Type B pancreatic cell (in vitro differentiated cells): ENCODE results near the gene PRUNE1. TPM values are rescaled to one million over a fixed set of nuclear protein-coding genes. Genes with fewer than 3 reads are reported as not detected.

ENCODE experiments used
- DNase-seq: peaks from one replicate; pipeline ENCODE4 v3.0.0; 2021; ENCODE audit warnings: mixed read lengths; ENCODE audit not compliant: unreplicated experiment; ENCODE audit errors: extremely low spot score
- H3K27ac Mint-ChIP-seq: 2 replicates; pipeline ENCODE4 v1.8.0; 2021; ENCODE audit warnings: mild to moderate bottlenecking, mixed read lengths
- H3K27me3 Mint-ChIP-seq: 2 replicates; pipeline ENCODE4 v1.8.0; 2021; ENCODE audit warnings: mixed read lengths
- H3K36me3 Mint-ChIP-seq: 2 replicates; pipeline ENCODE4 v1.8.0; 2021; ENCODE audit warnings: mixed read lengths
- H3K4me1 Mint-ChIP-seq: one replicate; pipeline ENCODE4 v1.8.0; 2021; ENCODE audit warnings: mixed read lengths; ENCODE audit not compliant: unreplicated experiment
- H3K4me3 Mint-ChIP-seq: 2 replicates; pipeline ENCODE4 v1.8.0; 2021; ENCODE audit warnings: mild to moderate bottlenecking, mixed read lengths
- H3K9me3 Mint-ChIP-seq: 2 replicates; pipeline ENCODE4 v1.8.0; 2021; ENCODE audit warnings: mixed read lengths
- CTCF ChIP-seq: fragments of 200-600 bp; sonication (generic); conservative IDR thresholded peaks from 2 replicates; pipeline ENCODE4 v1.5.0; 2021; ENCODE audit warnings: antibody characterized with exemption, mild to moderate bottlenecking
- long read RNA-seq: library from polyadenylated mRNA; unstranded; transcript quantifications from one replicate; pipeline ENCODE4 v2.0.0, GENCODE V29; 2020
- total RNA-seq: library from RNA; stranded (reverse); gene quantifications from 2 replicates; pipeline ENCODE4 v1.2.1, GENCODE V29; 2021; ENCODE audit warnings: low replicate concordance

PRUNE1 gene
- total RNA-seq, result 16.3 and 20.4 TPM in 2 replicates
- long read RNA-seq, transcript PRUNE1-201 (8 exons, 2,997 nt), result major isoform, 5 of 13 reads
- long read RNA-seq, partial matches to known transcripts, result 0 of 13 reads
- long read RNA-seq, other reads (novel, unspliced or antisense), result 6 of 13 reads

- H3K4me1 Mint-ChIP-seq, result peaks cover 53% of the 10 kb centered on the region
- DNase-seq, result peak; percentile 96
- no peaks in the 10 kb centered on the region for H3K9me3 Mint-ChIP-seq
- H3K27me3 Mint-ChIP-seq, result no peaks in the 10 kb centered on the region
- peak within 1 kb of the TSS; percentile 97 for H3K27ac Mint-ChIP-seq
- peak within 1 kb of the TSS; percentile 92 for H3K4me3 Mint-ChIP-seq
- TF ChIP-seq CTCF, result peak; percentile 18
- H3K36me3 Mint-ChIP-seq, result peaks cover 3% of the 10 kb centered on the region
These were observed at the start of gene PRUNE1 for GRCh38 chr1:151008244-151009205. Gene PRUNE1 (plus strand): TSS chr1:151008449. CDS start chr1:151008633, 184 bp downstream.

GRCh38 chr1:150960646-150961045 lies 47.6 kb upstream of the PRUNE1 start:
- no peak for DNase-seq
- Mint-ChIP-seq H3K4me3 (no peak overlapping the region), H3K4me1 (no peaks in the 10 kb centered on the region), H3K9me3 (peaks cover 5% of the 10 kb centered on the region), H3K27me3 (no peaks in the 10 kb centered on the region), H3K36me3 (peaks cover 51% of the 10 kb centered on the region), H3K27ac (peak overlapping the region; percentile 56)
- TF ChIP-seq CTCF, result no peak

- DNase-seq, result no peak
- Mint-ChIP-seq H3K9me3 (peaks cover 5% of the 10 kb centered on the region), H3K27me3 (no peaks in the 10 kb centered on the region), H3K27ac (peak overlapping the region; percentile 94), H3K4me1 (no peaks in the 10 kb centered on the region), H3K36me3 (peaks cover 59% of the 10 kb centered on the region), H3K4me3 (peak overlapping the region; percentile 65)
- TF ChIP-seq CTCF, result no peak
These were observed 46.5 kb upstream of the PRUNE1 start for GRCh38 chr1:150961756-150962155.

GRCh38 chr1:150963321-150964163 lies 44.7 kb upstream of the PRUNE1 start:
- no peaks in the 10 kb centered on the region for H3K4me1 Mint-ChIP-seq
- DNase-seq, result no peak
- no peak overlapping the region for H3K4me3 Mint-ChIP-seq
- H3K27ac Mint-ChIP-seq, result peak overlapping the region; percentile 94
- H3K9me3 Mint-ChIP-seq, result peaks cover 5% of the 10 kb centered on the region
- no peaks in the 10 kb centered on the region for H3K27me3 Mint-ChIP-seq
- TF ChIP-seq CTCF, result no peak
- H3K36me3 Mint-ChIP-seq, result peaks cover 72% of the 10 kb centered on the region

- no peak for DNase-seq
- H3K9me3 Mint-ChIP-seq, result peaks cover 4% of the 10 kb centered on the region
- no peaks in the 10 kb centered on the region for H3K27me3 Mint-ChIP-seq
- H3K36me3 Mint-ChIP-seq, result peaks cover 74% of the 10 kb centered on the region
- H3K4me1 Mint-ChIP-seq, result peaks cover 4% of the 10 kb centered on the region
- H3K27ac Mint-ChIP-seq, result no peak overlapping the region
- TF ChIP-seq CTCF, result no peak
- H3K4me3 Mint-ChIP-seq, result no peak overlapping the region
These were observed 44.1 kb upstream of the PRUNE1 start for GRCh38 chr1:150964164-150964489.
